Muscle of back (tissue), 11 donors: ENCODE data around the gene UMOD. TPM values are rescaled to one million over a fixed set of nuclear protein-coding genes. Genes with fewer than 3 reads are reported as not detected.

Experiments
- DNase-seq, 3 donors: peaks; one replicate each; pipeline versions ENCODE4 v3.0.0 to v3.0.0-alpha.2; 2013
- polyA plus RNA-seq, 10 donors: library from polyadenylated mRNA; unstranded; fragments of 120-200 nt; gene quantifications; one replicate each; pipeline ENCODE4 v1.2.1, GENCODE V29; 2013; ENCODE audit not compliant: insufficient read length in 10 of 10

Gene UMOD
- polyA plus RNA-seq, 10 donors, result 0.17 to 0.18 TPM; not detected in 8

GRCh38 chr16:20302389-20302788 lies 50.1 kb downstream of the UMOD start:
- DNase-seq, result no peak

GRCh38 chr16:20301840-20302239 lies 50.7 kb downstream of the UMOD start:
- no peak for DNase-seq

GRCh38 chr16:20300312-20301097 lies 52.0 kb downstream of the UMOD start:
- peak; percentile 7 to 39 (median 17) for DNase-seq

GRCh38 chr16:20298452-20298851 lies 54.1 kb downstream of the UMOD start:
- no peak for DNase-seq

- no peak for DNase-seq
Measured at GRCh38 chr16:20291208-20292206, 61.0 kb downstream of the UMOD start.

GRCh38 chr16:20289571-20289970 lies 62.9 kb downstream of the UMOD start:
- DNase-seq, result no peak

GRCh38 chr16:20285993-20286499 lies 66.5 kb downstream of the UMOD start:
- no peak for DNase-seq

Other genes starting within 250 kb of the UMOD start
- gene GP2, start 25.2 kb downstream of the UMOD start, polyA plus RNA-seq, result under 1 TPM in 1 of 10 donors, not detected in 9; 0.05 TPM
- gene PDILT, start 52.0 kb upstream of the UMOD start, polyA plus RNA-seq, result not detected
- 1 to 10 TPM in 1 of 10 donors, under 1 TPM in 7, not detected in 2; 0.17 to 2.9 (median 0.34) TPM for gene ACSM5, start 56.8 kb upstream of the UMOD start, polyA plus RNA-seq
- gene ACSM2A, start 98.8 kb upstream of the UMOD start, polyA plus RNA-seq, result under 1 TPM; 0.12 to 0.62 (median 0.34) TPM
- 1 to 10 TPM in 1 of 10 donors, under 1 TPM in 8, not detected in 1; 0.19 to 1.2 (median 0.45) TPM for gene ACSM2B, start 223.7 kb upstream of the UMOD start, polyA plus RNA-seq